A549 (cell line): ENCODE data around the gene CHMP6.

Source experiments
- CBX2 ChIP-seq: fragments of 200-600 bp; sonication (generic); IDR thresholded peaks from 2 replicates; pipeline ENCODE4 v1.6.1; 2016; ENCODE audit warnings: low read depth, mild to moderate bottlenecking, borderline replicate concordance
- CHD4 ChIP-seq: fragments of 200-600 bp; sonication (generic); IDR thresholded peaks from 2 replicates; pipeline ENCODE4 v1.6.1; 2016; ENCODE audit warnings: antibody characterized with exemption, mild to moderate bottlenecking, borderline replicate concordance
- CTCF ChIP-seq: fragments of >200 bp; sonication (Bioruptor Twin); formaldehyde crosslinking; IDR thresholded peaks from 3 replicates; pipeline ENCODE4 v1.5.1; 2016
- EP300 ChIP-seq, 2 experiments: fragments of >200 bp; sonication (Bioruptor Twin); formaldehyde crosslinking; IDR thresholded peaks; 2 replicates in 1 of 2; 3 replicates in 1 of 2; pipeline ENCODE4 v1.6.1; 2016 to 2017
- HDAC2 ChIP-seq: fragments of 200-600 bp; sonication (generic); IDR thresholded peaks from 2 replicates; pipeline ENCODE4 v1.6.1; 2016
- MAX ChIP-seq: IDR thresholded peaks from 2 replicates; pipeline ENCODE4 v1.6.1; 2012
- NFE2L2 ChIP-seq: fragments of 150-350 bp; conservative IDR thresholded peaks from 2 replicates; pipeline ENCODE4 v1.6.1; 2014; ENCODE audit warnings: low read length

GRCh38 chr17:81000631-81001357 is 9.2 kb downstream of the CHMP6 start:
- TF ChIP-seq NFE2L2: no peak
- no peak for TF ChIP-seq HDAC2
- no peak for TF ChIP-seq CBX2
- no peak for TF ChIP-seq CTCF
- no peak for TF ChIP-seq CHD4
- TF ChIP-seq MAX: no peak
- TF ChIP-seq EP300 (IDR thresholded peaks at IDR 0.05): no peak
